Measurements from ENCODE around the gene SPDYE4.

DNA sequence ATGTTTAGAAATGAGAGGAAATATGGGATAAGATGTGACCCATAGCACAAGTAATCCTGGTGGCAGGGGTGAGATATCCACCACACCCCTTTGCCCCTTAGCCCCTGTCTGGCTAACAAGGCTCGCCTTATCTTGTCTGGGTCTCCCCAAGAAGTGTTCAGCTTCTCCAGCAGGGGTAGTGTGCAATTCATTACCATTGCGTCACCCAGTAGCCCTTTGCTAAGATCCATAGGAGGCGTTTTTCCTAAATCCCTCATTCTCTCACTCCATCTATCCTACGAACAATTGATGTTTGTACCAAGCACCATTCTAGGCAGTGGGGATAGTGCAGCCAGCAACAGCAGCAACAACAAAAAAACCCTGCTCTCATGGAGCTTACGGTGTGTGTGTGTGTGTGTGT lies 44.5 kb downstream of the SPDYE4 start:
- TF ChIP-seq, protein P1, sequence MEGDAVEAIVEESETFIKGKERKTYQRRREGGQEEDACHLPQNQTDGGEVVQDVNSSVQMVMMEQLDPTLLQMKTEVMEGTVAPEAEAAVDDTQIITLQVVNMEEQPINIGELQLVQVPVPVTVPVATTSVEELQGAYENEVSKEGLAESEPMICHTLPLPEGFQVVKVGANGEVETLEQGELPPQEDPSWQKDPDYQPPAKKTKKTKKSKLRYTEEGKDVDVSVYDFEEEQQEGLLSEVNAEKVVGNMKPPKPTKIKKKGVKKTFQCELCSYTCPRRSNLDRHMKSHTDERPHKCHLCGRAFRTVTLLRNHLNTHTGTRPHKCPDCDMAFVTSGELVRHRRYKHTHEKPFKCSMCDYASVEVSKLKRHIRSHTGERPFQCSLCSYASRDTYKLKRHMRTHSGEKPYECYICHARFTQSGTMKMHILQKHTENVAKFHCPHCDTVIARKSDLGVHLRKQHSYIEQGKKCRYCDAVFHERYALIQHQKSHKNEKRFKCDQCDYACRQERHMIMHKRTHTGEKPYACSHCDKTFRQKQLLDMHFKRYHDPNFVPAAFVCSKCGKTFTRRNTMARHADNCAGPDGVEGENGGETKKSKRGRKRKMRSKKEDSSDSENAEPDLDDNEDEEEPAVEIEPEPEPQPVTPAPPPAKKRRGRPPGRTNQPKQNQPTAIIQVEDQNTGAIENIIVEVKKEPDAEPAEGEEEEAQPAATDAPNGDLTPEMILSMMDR (IDR thresholded peaks at IDR 0.05), result no peak
- TF ChIP-seq EZH2 (IDR thresholded peaks at IDR 0.05; ENCODE audit: borderline replicate concordance, insufficient read depth, low read depth, low read length, poor library complexity, severe bottlenecking), result no peak
